Activated CD4-positive, CD25-positive, alpha-beta regulatory T cell treated with anti-CD3 and anti-CD28 coated beads, Interleukin-2, amount 50 U/mL, for 16 hours (primary cell): ENCODE data around the gene KLK15.
A peak's percentile ranks its signal among the peaks of the same experiment; 100 is the strongest.

Experiments
- DNase-seq: peaks from one replicate; pipeline ENCODE4 v3.0.0-alpha.2; 2020; ENCODE audit warnings: low read depth, low spot score

Gene KLK15

GRCh38 chr19:50843701-50844221 lies 10.4 kb upstream of the KLK15 start:
- DNase-seq: no peak

- DNase-seq: no peak
Measured at GRCh38 chr19:50843205-50843604, 9.8 kb upstream of the KLK15 start.

- no peak for DNase-seq
Measured at GRCh38 chr19:50842130-50842529, 8.8 kb upstream of the KLK15 start.

- no peak for DNase-seq
Measured at GRCh38 chr19:50839712-50840655, 6.6 kb upstream of the KLK15 start.

GRCh38 chr19:50838239-50838638 lies 4.9 kb upstream of the KLK15 start:
- no peak for DNase-seq

GRCh38 chr19:50837300-50837699 lies 3.9 kb upstream of the KLK15 start:
- DNase-seq: no peak

GRCh38 chr19:50836543-50837195 lies 3.3 kb upstream of the KLK15 start:
- no peak for DNase-seq

GRCh38 chr19:50835785-50836542 lies 2.6 kb upstream of the KLK15 start:
- peak; percentile 46 for DNase-seq

- no peak for DNase-seq
Measured at GRCh38 chr19:50835103-50835784, 1.9 kb upstream of the KLK15 start.

GRCh38 chr19:50833802-50834167 lies 411 bp upstream of the KLK15 start:
- no peak for DNase-seq

GRCh38 chr19:50832666-50833065 lies 708 bp downstream of the KLK15 start:
- DNase-seq: no peak

GRCh38 chr19:50831026-50831396 lies 2.4 kb downstream of the KLK15 start:
- no peak for DNase-seq

- no peak for DNase-seq
Measured at GRCh38 chr19:50830266-50831025, 2.9 kb downstream of the KLK15 start.

- DNase-seq: no peak
Measured at GRCh38 chr19:50829801-50830200, 3.6 kb downstream of the KLK15 start.

GRCh38 chr19:50827476-50827875 lies 5.9 kb downstream of the KLK15 start:
- no peak for DNase-seq

GRCh38 chr19:50826492-50827240 lies 6.7 kb downstream of the KLK15 start:
- no peak for DNase-seq

- no peak for DNase-seq
Measured at GRCh38 chr19:50823389-50824042, 9.9 kb downstream of the KLK15 start, which contains the start of gene KLK1. KLK1 (minus strand) TSS chr19:50823787; CDS start chr19:50823748, 39 bp downstream.

GRCh38 chr19:50822661-50823208 lies 10.6 kb downstream of the KLK15 start:
- DNase-seq: no peak

- no peak for DNase-seq
Measured at GRCh38 chr19:50821622-50822021, 11.8 kb downstream of the KLK15 start.
